Measurements from ENCODE around the gene SCAMP4.
A peak's percentile ranks its signal among the peaks of the same experiment; 100 is the strongest.

SCAMP4 gene

DNA sequence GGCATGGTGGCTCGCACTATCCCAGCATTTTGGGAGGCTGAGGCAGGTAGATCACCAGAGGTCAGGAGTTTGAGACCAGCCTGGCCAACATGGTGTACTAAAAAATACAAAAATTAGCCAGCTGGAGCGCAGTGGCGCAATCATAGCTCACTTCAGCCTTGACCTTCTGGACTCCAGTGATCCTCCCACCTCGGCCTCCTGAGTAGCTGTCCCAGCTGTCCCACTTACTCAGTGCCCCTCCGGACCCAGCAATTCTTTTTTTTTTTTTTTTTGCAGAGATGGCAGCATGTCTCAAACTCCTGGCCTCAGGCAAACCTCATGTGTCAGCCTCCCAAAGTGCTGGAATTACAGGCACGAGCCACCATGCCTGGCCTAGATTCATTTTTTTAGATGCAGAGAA is 2.3 kb upstream of the SCAMP4 start:
- in situ Hi-C loops (cut with HindIII; ENCODE audit: low pct_unique_long_range_greater_than_20kb, low sequenced_read_pairs), result no loop called here
- no peak for DNase-seq (ENCODE audit: low read depth in 1 of 2, low spot score in 1 of 2)
- no peak for TF ChIP-seq JUND (IDR thresholded peaks at IDR 0.05; ENCODE audit: low read depth)

DNA sequence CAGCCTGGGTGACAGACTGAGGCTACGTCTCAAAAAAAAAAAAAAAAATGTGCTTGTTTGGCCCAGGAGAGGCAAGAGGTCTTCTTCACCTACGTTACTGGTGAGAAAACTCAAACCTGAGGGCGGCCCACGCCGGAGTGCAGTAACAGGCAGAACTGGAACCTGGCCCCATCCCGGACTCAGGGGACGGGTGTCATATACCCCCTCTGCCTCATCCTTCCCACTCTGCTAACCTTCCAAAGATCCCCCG is 414 bp upstream of the SCAMP4 start:
- in situ Hi-C loops (cut with HindIII; ENCODE audit: low pct_unique_long_range_greater_than_20kb, low sequenced_read_pairs), result no loop called here
- DNase-seq (ENCODE audit: low read depth in 1 of 2, low spot score in 1 of 2), result no peak
- TF ChIP-seq JUND (IDR thresholded peaks at IDR 0.05; ENCODE audit: low read depth), result no peak

DNA sequence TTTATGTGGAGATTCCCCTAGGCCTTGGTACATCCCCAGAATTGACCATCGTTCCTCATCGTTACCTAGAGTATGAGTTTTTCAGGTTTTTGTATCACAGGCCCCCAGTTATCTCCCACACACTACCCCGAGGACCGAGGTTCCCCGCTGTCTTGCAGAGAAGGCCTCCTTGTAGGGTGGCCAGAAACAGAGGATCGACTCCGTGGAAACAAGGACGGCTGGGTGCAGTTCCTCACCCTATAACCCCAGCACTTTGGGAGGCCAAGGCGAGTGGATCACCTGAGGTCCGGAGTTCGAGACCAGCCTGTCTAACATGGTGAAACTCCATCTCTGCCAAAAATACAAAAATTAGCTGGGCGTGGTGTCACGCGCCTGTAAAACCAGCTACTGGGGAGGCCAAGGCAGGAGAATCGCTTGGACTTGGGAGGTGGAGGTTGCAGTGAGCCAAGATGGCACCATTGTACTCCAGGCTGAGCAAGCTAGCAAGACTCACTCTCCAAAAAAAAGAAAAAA is 720 bp downstream of the SCAMP4 start:
- DNase-seq (ENCODE audit: low read depth in 1 of 2, low spot score in 1 of 2), result no peak
- no peak for TF ChIP-seq JUND (IDR thresholded peaks at IDR 0.05; ENCODE audit: low read depth)
- in situ Hi-C loops (cut with HindIII; ENCODE audit: low pct_unique_long_range_greater_than_20kb, low sequenced_read_pairs), result no loop called here

DNA sequence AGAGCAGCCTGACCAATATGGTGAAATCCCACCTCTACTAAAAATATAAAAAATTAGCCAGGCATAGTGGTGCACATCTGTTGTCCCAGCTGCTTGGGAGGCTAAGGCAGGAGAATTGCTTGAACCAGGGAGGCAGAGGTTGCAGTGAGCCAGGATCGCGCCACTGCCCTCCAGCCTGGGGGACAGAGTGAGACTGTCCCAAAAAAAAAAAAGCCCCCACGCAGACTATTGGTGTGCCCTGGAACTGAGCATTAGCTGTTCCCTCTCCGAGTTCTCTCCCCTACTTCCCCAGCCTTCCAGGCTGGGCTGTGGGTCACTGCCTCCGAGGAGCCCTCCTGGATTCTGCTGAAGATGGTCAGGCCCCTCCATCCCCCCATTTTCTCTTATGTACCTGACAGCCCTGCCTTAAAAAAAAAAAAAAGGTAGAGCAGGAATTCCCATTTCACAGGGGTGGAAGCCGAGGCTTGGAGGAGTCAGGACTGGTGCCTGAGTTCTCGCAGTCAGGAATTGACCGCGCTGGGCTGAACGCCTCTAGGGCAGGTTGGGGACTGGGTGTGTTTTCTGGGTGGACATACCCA is 1.9 kb downstream of the SCAMP4 start:
- TF ChIP-seq JUND (IDR thresholded peaks at IDR 0.05; ENCODE audit: low read depth), result no peak
- in situ Hi-C loops (cut with HindIII; ENCODE audit: low pct_unique_long_range_greater_than_20kb, low sequenced_read_pairs), result no loop called here
- no peak for DNase-seq (ENCODE audit: low read depth in 1 of 2, low spot score in 1 of 2)

DNA sequence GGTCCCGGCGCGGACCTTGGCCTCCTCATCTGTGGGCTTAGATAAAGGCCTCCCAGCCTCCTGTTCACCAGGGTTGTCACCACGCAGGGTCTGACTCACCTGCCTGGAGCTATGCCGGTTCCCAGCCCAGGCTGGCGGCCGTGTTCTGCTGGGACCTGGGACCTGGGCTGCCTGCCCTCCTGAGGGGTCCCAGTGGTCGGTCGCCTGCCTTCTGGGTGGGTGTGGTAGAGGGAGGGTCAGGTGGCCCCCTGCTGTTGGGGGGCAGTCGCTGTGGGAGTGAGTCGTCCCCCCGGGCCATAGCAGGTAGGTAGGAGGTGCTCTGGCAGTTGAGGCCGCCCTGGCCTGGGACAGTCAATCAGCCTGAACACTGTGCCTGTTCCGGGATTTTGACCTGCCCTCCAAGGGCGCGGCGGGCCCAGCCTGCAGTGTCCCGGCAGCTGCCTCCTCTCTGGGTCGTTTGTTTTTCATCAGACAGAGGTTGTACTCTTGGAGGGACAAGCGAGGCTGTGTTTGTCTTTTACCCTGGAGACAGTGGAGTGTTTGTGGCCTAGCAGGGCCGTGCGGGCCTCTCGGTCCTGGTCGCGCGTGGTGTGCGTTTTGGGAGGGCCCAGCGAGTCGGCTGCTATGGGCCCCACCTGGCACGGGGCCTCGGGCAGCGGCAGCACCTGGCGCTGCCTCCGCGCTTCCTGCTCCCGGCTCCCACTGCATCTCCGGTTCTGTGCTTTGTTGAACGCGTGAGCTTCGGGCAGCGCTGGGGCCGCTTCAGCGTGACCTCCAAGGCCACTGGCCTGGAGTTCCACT is 2.6 kb downstream of the SCAMP4 start:
- in situ Hi-C loops (cut with HindIII; ENCODE audit: low pct_unique_long_range_greater_than_20kb, low sequenced_read_pairs), result no loop called here

DNA sequence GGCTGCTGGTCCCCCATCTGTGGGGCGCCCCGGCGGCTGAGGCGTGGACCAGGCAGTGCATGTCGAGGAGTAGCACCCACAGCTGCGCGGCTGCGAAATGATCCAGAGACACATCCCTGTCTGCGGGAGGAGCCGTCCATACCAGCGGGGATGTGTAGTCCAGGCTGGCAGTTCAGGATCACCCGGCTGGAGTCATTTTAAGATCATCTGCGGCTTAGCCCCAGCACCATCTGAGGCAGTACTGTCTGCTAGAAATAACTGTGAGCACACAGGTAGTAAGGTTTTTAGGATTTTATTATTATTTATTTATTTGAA is 3.1 kb downstream of the SCAMP4 start:
- TF ChIP-seq JUND (IDR thresholded peaks at IDR 0.05; ENCODE audit: low read depth), result no peak
- DNase-seq (ENCODE audit: low read depth in 1 of 2, low spot score in 1 of 2), result no peak
- in situ Hi-C loops (cut with HindIII; ENCODE audit: low pct_unique_long_range_greater_than_20kb, low sequenced_read_pairs), result no loop called here

More for the DNA sequence above, 2.6 kb downstream of the SCAMP4 start:
- no peak for TF ChIP-seq JUND (IDR thresholded peaks at IDR 0.05; ENCODE audit: low read depth)
- peak in 1 of 2 experiments; percentile 66 for DNase-seq (ENCODE audit: low read depth in 1 of 2, low spot score in 1 of 2)

DNA sequence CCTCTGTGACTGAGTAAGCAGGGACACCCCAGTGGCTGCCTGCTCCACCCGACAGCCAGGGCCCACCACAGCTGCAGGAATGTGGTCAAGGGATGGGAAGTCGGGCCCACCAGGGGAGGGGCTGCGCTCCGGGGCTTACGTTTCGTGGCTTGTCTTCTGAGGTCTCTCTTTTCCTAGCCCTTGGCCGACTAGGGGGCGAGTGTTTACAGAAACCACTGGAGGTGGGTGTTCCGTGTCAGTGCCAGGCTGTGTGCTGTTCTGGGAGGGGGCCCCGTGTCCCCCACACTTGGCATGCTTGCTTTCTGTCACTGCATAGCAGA is 4.5 kb downstream of the SCAMP4 start:
- DNase-seq (ENCODE audit: low read depth in 1 of 2, low spot score in 1 of 2), result no peak
- in situ Hi-C loops (cut with HindIII; ENCODE audit: low pct_unique_long_range_greater_than_20kb, low sequenced_read_pairs), result no loop called here
- TF ChIP-seq JUND (IDR thresholded peaks at IDR 0.05; ENCODE audit: low read depth), result no peak

DNA sequence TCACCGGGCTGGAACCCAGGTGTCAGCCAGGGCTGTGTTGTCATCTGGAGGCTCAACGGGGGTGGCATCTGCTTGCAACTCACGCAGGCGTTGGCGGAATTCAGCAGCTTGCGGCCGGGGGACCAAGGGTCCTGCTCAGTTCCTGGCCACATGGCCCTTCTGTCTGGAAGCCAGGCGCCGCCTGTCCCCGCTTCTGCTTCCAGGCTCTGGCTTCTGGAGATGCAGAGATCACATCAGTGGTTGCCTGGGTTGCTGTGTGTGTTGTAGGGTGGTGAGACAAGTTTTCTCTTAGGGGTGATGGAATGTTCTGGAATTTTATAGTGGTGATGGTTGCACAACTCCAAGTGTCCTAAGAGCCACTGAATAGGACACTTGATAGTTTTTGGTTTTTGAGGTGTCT is 5.0 kb downstream of the SCAMP4 start:
- in situ Hi-C loops (cut with HindIII; ENCODE audit: low pct_unique_long_range_greater_than_20kb, low sequenced_read_pairs), result no loop called here
- DNase-seq (ENCODE audit: low read depth in 1 of 2, low spot score in 1 of 2), result peak in 1 of 2 experiments; percentile 54
- TF ChIP-seq JUND (IDR thresholded peaks at IDR 0.05; ENCODE audit: low read depth), result no peak

DNA sequence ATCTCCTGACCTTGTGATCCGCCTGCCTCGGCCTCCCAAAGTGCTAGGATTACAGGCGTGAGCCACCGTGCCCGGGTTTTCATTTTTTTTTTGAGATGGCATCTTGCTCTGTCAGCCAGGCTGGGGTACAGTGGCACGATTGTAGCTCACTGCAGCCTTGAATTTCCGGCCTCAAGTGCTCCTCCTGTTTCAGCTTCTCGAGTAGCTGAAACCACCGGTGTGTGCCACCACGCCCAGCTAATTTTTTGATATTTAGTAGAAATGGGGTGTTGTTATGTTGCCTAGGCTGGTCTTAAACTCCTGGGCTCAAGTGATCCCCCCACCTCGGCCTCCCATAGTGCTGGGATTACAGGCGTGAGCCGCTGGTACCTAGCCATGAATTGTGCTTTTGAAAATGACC is 5.9 kb downstream of the SCAMP4 start:
- in situ Hi-C loops (cut with HindIII; ENCODE audit: low pct_unique_long_range_greater_than_20kb, low sequenced_read_pairs), result no loop called here
- no peak for DNase-seq (ENCODE audit: low read depth in 1 of 2, low spot score in 1 of 2)
- no peak for TF ChIP-seq JUND (IDR thresholded peaks at IDR 0.05; ENCODE audit: low read depth)

DNA sequence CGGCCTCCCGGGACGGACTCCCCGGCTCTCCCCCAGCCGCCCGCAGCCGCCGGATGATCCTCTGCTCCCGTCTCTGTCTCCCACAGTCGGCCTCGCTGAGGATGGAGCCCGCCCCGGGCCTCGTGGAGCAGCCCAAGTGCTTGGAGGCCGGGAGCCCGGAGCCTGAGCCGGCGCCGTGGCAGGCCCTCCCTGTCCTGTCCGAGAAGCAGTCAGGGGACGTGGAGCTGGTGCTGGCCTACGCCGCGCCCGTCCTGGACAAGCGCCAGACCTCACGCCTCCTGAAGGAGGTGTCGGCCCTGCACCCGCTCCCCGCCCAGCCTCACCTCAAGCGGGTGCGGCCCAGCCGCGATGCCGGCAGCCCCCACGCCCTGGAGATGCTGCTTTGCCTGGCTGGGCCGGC is 6.8 kb downstream of the SCAMP4 start:
- in situ Hi-C loops (cut with HindIII; ENCODE audit: low pct_unique_long_range_greater_than_20kb, low sequenced_read_pairs), result no loop called here
- no peak for DNase-seq (ENCODE audit: low read depth in 1 of 2, low spot score in 1 of 2)
- TF ChIP-seq JUND (IDR thresholded peaks at IDR 0.05; ENCODE audit: low read depth), result no peak

DNA sequence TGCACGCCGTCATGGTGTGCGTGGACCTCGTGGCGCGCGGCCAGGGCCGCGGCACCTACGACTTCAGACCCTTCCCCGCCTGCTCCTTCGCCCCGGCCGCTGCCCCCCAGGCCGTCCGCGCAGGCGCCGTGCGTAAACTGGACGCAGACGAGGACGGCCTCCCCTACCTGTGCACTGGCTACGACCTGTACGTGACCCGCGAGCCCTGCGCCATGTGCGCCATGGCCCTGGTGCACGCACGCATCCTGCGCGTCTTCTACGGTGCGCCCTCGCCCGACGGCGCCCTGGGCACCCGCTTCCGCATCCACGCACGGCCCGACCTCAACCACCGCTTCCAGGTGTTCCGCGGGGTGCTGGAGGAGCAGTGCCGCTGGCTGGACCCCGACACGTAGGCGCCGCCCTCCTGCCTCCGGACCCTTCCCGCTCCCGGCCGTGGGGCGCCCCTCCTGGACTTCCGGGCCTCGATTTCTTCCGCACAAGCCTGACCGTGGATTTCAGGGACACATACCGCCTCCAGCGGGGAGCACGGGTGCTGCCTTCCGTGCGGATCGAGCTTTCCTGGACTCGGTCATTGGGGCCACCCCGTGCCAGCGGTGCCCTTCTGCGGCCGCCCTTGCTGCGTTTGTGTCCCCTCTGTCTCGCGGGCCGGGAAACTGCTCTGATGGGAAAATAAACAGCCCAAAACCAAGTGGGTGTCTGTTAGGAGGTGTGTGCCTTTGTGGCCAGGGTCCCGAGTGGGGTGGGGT is 7.7 kb downstream of the SCAMP4 start:
- no peak for TF ChIP-seq JUND (IDR thresholded peaks at IDR 0.05; ENCODE audit: low read depth)
- in situ Hi-C loops (cut with HindIII; ENCODE audit: low pct_unique_long_range_greater_than_20kb, low sequenced_read_pairs), result no loop called here
- DNase-seq (ENCODE audit: low read depth in 1 of 2, low spot score in 1 of 2), result no peak

DNA sequence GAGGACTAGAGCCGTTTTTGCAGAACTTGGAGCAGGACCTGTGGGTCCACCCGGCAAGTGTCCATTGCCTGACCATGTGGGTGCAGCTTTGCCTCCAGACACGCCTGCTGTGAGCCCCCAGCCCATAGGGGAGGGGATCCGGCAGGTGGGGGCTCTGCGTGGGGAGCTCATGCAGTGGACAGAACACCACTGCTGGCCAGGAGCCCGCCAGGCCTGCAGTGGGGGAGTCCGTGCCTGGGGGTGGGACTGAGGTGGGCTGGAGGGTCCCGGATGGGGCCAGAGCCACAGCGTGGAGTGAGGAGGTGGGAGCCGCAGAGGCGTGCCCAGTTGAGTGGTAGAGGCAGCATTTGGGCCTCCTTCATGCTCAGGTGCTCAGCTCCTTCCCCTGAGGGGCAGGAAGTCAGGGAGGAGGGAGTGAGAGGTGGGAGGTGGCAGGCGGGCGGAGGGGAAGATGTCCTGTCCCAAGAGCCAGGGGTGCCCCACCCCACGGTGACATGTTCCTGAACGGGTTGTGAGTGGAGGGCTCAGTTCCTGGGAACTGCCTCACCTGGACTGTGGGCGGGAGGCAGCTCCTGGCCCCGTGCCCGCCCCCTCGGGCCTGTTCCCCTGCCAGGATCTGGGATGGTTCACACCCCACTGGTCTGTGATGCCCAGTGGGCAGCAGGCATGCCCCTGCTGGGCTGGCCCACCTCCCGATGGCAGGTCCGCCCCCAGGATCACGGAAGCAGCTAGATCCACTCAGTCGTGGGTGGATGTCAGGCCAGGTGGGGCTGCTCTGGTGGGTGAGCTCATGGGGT is 8.8 kb downstream of the SCAMP4 start:
- no peak for DNase-seq (ENCODE audit: low read depth in 1 of 2, low spot score in 1 of 2)
- in situ Hi-C loops (cut with HindIII; ENCODE audit: low pct_unique_long_range_greater_than_20kb, low sequenced_read_pairs), result no loop called here
- no peak for TF ChIP-seq JUND (IDR thresholded peaks at IDR 0.05; ENCODE audit: low read depth)

All from T47D (cell line).